Right hindlimb (tissue), 1 donor: ENCODE results near the gene ITPKB.
"Not testable (repeated sequence)": the region's sequence is repeated elsewhere in the genome, so short reads cannot be mapped to it uniquely, and the experiment has no call there.

ENCODE experiments used
- DNase-seq: peaks from one replicate; pipeline ENCODE4 v3.0.0-alpha.2; 2018

ITPKB gene

GRCh38 chr1:226649244-226649643 is 89.8 kb downstream of the ITPKB start:
- no peak for DNase-seq

DNA sequence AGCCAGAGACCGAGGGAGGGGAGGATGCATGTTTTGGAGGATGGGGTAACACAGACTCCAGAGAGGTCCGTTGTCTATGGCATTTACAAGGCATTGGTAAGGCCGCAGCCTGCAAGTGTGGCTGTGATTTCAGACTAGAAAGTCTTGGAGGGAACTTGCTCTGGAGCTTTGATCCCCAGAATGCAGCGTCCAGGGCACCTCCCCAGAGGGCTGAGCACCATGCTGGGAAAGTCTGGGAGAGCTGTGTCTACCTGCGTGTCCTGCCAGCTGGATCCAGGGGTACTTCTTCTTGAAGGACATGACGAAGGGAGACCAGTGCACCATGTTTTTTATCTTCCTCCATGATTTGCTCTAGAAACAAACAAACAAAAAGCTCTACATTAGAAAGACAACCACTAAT is 90.7 kb downstream of the ITPKB start:
- no peak for DNase-seq

- no peak for DNase-seq
Observed at GRCh38 chr1:226647719-226648118, 91.4 kb downstream of the ITPKB start.

DNA sequence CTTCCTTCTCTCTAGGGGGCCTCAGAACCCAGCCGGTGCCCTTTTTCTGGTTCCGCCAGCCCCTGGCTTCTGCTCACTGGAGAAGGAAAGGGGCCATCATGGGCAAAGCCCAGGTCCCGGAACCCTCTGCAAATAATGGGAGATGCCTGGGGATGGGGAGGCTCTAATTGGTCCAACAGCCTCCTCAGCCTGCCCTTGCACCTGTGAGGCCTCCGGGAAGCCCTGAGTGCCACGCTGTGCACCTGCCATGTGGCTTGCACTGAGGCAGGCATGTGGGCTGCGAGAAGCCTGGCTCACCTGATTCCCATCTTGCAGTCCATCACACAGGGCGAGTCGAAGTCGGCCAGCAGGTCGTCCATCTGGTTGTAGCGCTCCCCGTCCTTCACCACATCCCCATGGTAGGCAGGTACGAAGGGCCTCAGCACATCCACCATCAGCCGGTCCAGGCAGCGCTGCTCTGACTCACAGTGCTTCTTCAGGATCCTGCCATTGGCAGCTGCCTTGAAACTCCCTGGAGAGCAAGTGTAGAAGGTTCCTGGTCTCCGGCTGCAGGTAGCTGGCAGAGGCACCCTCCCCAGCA is 92.1 kb downstream of the ITPKB start:
- DNase-seq, result no peak

- no peak for DNase-seq
Observed at GRCh38 chr1:226646026-226646869, 92.8 kb downstream of the ITPKB start.

DNA sequence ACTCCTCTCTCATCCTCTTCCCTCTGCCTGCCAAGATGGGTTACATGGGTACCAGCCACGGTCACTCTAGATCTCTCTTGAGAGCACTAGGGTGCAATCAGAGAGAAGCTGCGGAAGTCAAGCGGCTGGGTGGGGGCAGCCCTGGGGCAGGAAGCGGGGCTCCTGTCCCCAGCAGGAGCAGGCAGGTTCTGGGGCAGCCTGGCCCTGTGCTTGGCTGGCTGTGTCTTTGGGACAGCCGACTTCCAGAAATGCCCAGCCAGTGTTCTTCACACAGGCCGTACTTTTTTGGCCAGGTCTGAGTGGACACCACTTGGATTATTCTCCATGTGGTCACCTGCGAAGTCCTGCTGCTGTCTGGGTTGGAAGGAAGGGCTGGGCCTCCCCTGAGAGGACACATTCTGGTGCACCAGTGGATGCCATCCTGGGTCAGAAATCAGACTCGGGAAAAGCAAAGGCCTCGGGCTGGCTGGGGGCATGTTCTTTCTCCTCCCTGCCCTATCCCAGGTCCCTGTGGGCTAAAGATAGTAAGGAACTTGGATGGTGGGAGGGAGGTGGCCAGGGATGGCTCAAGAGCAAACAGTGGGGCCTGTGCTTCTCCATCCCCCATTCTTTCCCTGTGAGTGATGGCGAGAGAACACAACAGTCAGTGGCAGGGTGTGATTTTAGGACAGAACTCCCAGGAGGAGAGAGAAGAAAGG is 93.7 kb downstream of the ITPKB start:
- no peak for DNase-seq

GRCh38 chr1:226644541-226645176 is 94.4 kb downstream of the ITPKB start:
- no peak for DNase-seq

GRCh38 chr1:226643611-226644540 is 95.2 kb downstream of the ITPKB start:
- no peak for DNase-seq

- no peak for DNase-seq
Observed at GRCh38 chr1:226643177-226643576, 95.9 kb downstream of the ITPKB start.

DNA sequence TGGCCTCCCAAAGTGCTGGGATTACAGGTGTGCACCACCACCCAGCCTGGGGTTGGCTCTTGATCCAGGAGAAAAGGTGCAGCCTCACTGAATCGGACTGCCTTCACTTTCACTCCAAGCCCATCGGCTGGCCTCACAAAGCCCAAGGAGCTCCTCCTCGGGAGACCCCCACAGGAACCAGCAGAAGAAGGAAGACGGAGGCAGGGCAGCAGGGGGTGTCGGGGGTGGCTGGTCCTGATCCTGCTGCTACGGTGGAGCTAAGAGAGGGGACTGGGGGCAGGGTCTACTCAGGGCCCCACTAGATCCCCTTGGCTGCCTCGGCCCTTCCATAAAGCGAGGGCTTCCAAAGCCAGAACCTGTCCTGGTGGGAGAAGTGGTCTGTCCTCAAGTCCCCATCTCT is 96.7 kb downstream of the ITPKB start:
- DNase-seq, result no peak

DNA sequence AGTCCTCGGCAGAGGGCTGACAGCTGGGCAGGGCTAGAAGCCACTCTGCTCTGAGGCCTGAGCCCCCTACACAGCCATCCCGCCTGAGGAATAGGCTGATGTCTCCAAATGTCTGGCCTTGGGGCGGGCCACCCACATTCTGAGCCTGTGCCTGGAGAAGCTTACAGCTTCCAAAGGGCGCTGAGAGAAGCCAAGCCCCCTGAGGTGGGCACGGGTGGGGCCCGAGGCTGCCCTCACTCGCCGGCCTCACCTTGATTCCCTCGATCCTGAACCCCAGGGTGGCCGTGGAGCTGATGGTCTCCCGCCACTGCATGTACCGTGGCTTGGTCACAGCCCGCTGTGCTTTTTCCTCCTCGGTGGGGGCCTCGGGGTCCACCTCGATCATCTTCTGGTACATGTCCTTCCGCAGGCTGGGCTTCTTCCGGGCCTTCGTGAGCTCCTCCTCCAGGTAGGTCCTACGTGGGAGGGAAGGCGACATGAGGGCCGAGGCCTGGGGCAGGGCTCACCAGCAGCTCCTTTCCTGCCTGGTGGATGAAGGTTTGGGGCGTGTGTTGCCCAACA is 97.3 kb downstream of the ITPKB start:
- no peak for DNase-seq

- no peak for DNase-seq
Observed at GRCh38 chr1:226640321-226641136, 98.6 kb downstream of the ITPKB start.

DNA sequence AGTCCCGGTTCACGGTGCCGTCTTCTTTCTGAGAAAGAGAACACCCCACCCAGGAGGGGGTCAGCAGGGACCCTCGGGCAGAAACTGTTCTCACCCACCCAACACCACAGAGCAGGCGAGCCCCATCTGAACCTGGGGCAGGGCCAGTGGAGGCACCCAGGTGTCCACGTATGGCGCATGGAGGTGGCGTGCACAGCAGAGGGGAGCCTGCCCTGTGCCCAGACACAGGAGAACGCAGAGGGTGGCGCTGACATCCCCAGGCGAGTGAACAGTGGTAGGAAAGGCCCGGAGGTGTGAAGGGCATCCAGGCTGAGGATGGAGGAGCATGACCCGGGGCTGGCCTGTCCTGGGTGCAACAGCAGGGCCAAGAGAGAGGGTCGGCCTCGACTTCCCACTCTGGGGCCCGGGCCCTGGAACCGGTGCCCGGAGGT is 99.4 kb downstream of the ITPKB start:
- no peak for DNase-seq

- not testable (repeated sequence) for DNase-seq
Observed at GRCh38 chr1:226639206-226639605, 99.9 kb downstream of the ITPKB start.

- peak; percentile 16 for DNase-seq
Observed at GRCh38 chr1:226638608-226639007, 100.5 kb downstream of the ITPKB start.

DNA sequence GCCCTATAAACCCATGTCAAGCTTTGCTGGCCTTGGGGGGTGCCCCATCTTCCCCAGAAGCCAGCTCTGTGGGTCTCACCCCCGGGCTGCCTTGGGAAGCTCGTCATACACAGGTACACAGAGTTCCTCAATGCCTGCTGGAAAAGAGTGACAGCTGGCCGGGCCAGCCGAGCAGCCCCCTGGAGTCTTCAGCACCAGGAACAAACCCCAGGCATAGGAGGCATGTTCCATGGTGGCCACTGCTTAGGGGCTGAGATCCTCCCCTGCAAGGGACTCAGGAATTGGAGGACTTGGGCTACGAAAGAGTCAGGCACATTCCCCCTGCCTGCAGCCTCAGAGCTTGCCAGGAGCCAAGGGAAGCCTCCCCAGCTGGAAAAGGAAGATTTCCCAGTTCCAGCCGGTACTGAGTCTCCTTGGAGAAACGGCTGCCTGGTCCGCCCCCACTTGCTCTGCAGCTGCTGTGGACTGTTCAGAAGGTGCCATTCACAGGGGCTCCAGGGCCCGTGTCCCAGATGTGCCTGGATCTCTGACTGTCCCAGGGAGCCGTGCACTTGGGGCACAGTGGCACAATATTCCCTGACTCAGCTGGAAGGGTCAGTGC is 101.0 kb downstream of the ITPKB start:
- DNase-seq, result peak; percentile 61

DNA sequence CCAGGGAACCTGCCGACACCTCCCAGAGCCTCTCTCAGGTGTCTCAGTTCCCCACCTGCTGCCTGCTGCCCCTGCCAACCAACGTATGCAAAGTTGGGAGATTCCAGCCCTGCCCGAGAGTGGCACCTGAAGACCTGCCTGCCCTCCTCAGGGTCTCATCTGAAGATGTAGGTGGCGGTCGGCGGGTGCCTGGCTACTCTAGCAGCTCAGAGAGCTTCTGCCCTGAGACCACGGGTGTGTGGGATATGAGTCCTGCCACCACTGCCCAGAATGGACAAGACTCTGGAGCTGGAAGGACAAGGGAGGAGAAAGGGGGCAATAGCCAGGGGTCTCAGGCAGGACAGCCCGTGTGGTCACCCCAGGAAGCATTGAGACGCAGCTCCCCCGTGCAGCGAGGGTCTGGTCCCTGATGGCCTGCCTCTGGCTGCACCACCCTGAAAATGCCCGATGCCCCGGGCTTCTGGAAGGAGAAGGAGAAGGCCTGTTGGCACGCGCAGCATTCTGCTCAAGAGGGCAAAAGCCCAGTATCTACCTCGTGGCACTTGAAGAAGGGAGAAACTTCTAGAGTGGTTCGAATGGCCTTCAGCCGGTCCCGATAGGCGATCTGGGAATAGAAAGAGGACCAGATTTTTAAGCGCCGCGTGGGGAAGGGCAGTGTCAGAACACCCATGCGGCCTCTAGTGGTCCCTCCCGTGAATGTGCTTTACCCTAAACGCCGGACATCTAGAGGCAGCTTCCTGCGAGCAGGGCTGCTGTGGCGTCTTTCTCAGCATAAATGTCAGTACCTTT is 101.7 kb downstream of the ITPKB start:
- DNase-seq, result peak; percentile 56

GRCh38 chr1:226636847-226637096 is 102.3 kb downstream of the ITPKB start:
- DNase-seq, result no peak

- DNase-seq, result peak; percentile 17
Observed at GRCh38 chr1:226635456-226635941, 103.6 kb downstream of the ITPKB start.
